Caco-2 (cell line): ENCODE data around the gene VASH1. TPM values are rescaled to one million over a fixed set of nuclear protein-coding genes. Genes with fewer than 3 reads are reported as not detected.
A peak's percentile ranks its signal among the peaks of the same experiment; 100 is the strongest.

Source experiments
- BruUV-seq: library from RNA; stranded (reverse); fragments of 400-500 nt; replicated peaks from 2 replicates; lab custom pipeline; 2021; lab: Mats Ljungman, UMichigan
- CTCF ChIA-PET: fragments of 300-600 bp; sonication (Branson Sonifier 250); formaldehyde crosslinking; loops from one replicate; lab custom pipeline; 2022; ENCODE audit warnings: antibody characterized with exemption; lab: Charles Lee
- POLR2A ChIA-PET: fragments of 300-600 bp; sonication (Branson Sonifier 250); formaldehyde crosslinking; loops from one replicate; lab custom pipeline; 2022; ENCODE audit warnings: antibody characterized with exemption; lab: Charles Lee
- DNase-seq, 2 experiments: peaks; one replicate each; pipeline versions ENCODE4 v3.0.0 to v3.0.0-alpha.2; 2020 to 2022
- H3K27me3 ChIP-seq: replicated peaks from 2 replicates; pipeline ENCODE4 v1.6.0; 2011; ENCODE audit warnings: low read length; ENCODE audit not compliant: control insufficient read depth, insufficient read depth
- H3K36me3 ChIP-seq: 2 replicates; pipeline ENCODE4 v1.5.1; 2011; ENCODE audit warnings: low read length; ENCODE audit not compliant: control insufficient read depth, insufficient read depth
- H3K4me1 ChIP-seq: fragments of 250-450 bp; sonication (Bioruptor Pico); 2 replicates; pipeline ENCODE4 v1.5.1; 2020; ENCODE audit warnings: mild to moderate bottlenecking
- H3K4me3 ChIP-seq: 2 replicates; pipeline ENCODE4 v1.5.1; 2011; ENCODE audit warnings: low read depth, mild to moderate bottlenecking, control low read depth, low read length
- H3K9me3 ChIP-seq: fragments of 250-450 bp; sonication (Bioruptor Pico); 2 replicates; pipeline ENCODE4 v1.5.1; 2020; ENCODE audit warnings: mild to moderate bottlenecking, moderate library complexity
- H3K27ac Mint-ChIP-seq: one replicate; pipeline ENCODE4 v1.8.0; 2022; ENCODE audit warnings: mixed read lengths; ENCODE audit not compliant: unreplicated experiment
- H3K27me3 Mint-ChIP-seq: one replicate; pipeline ENCODE4 v1.8.0; 2022; ENCODE audit warnings: mixed read lengths; ENCODE audit not compliant: insufficient read depth, unreplicated experiment
- H3K36me3 Mint-ChIP-seq: one replicate; pipeline ENCODE4 v1.8.0; 2022; ENCODE audit warnings: mild to moderate bottlenecking, mixed read lengths; ENCODE audit not compliant: insufficient read depth, unreplicated experiment
- H3K4me1 Mint-ChIP-seq: one replicate; pipeline ENCODE4 v1.8.0; 2022; ENCODE audit warnings: low read depth, mixed read lengths; ENCODE audit not compliant: unreplicated experiment
- H3K4me3 Mint-ChIP-seq: one replicate; pipeline ENCODE4 v1.8.0; 2022; ENCODE audit warnings: mild to moderate bottlenecking, moderate library complexity, mixed read lengths; ENCODE audit not compliant: unreplicated experiment
- H3K9me3 Mint-ChIP-seq: one replicate; pipeline ENCODE4 v1.8.0; 2022; ENCODE audit warnings: mixed read lengths; ENCODE audit not compliant: unreplicated experiment
- intact Hi-C: fragments of 100-400 bp; cut with micrococcal nuclease; formaldehyde crosslinking; loops from one replicate; pipeline ENCODE4 v1.10.0; 2022; ENCODE audit not compliant: unreplicated experiment
- total RNA-seq: library from RNA; stranded (reverse); gene quantifications from 2 replicates; pipeline ENCODE4 v1.2.3, GENCODE V29; 2022
- TF ChIP-seq, protein P1 (sequence below), 2 experiments: fragments of 200-600 bp in 1 of 2; IDR thresholded peaks; 1 replicate in 1 of 2; 2 replicates in 1 of 2; pipeline versions ENCODE4 v1.5.1 to v1.8.0; 2011 to 2022; ENCODE audit warnings: antibody characterized with exemption in 1 of 2, control low read depth in 1 of 2, inconsistent platforms in 1 of 2, low read depth in 1 of 2, low read length in 1 of 2, mild to moderate bottlenecking in 1 of 2, moderate library complexity in 1 of 2; ENCODE audit not compliant: insufficient read depth in 1 of 2, severe bottlenecking in 1 of 2, unreplicated experiment in 1 of 2

VASH1 gene
- total RNA-seq, 1 experiment from 2014 or later: 0.18 TPM

DNA sequence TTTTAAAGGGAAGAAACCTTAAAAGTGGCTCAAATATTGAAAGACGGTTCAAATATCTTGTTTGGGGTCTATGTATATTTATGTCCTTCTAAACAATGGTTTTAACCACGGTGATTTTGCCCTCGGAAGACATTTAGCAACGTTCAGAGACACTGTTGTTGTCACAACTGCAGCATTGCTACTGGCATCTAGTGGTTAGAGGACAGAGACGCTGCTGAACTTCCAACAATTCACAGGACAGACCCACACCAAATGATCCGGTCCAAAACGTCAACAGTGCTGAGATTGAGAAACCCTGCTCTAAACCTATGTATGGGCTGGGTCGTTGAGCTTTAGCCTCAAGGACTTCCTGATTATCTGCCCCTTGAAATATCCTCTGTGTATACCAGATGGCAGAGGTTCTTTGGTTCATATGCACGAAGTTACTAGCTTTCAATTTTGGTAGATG is 49.7 kb downstream of the VASH1 start:
- TF ChIP-seq, protein P1, sequence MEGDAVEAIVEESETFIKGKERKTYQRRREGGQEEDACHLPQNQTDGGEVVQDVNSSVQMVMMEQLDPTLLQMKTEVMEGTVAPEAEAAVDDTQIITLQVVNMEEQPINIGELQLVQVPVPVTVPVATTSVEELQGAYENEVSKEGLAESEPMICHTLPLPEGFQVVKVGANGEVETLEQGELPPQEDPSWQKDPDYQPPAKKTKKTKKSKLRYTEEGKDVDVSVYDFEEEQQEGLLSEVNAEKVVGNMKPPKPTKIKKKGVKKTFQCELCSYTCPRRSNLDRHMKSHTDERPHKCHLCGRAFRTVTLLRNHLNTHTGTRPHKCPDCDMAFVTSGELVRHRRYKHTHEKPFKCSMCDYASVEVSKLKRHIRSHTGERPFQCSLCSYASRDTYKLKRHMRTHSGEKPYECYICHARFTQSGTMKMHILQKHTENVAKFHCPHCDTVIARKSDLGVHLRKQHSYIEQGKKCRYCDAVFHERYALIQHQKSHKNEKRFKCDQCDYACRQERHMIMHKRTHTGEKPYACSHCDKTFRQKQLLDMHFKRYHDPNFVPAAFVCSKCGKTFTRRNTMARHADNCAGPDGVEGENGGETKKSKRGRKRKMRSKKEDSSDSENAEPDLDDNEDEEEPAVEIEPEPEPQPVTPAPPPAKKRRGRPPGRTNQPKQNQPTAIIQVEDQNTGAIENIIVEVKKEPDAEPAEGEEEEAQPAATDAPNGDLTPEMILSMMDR (IDR thresholded peaks at IDR 0.05; ENCODE audit: insufficient read depth in 1 of 2, low read depth in 1 of 2, low read length in 1 of 2, severe bottlenecking in 1 of 2, unreplicated experiment in 1 of 2): peak; percentile 20 to 46
- intact Hi-C loops: loop anchor here (1.0 kb wide), 1 partner anchor 101 kb away; no protein-coding TSS in a partner anchor
- Histone ChIP-seq H3K36me3 (peaks cover 6% of the 10 kb centered on the region), H3K4me3 (peak overlapping the region; percentile 81; the same call in 1 of the 2 replicates), H3K4me1 (peaks cover 5% of the 10 kb centered on the region), H3K27me3 (no peaks in the 10 kb centered on the region), H3K9me3 (no peaks in the 10 kb centered on the region)
- Mint-ChIP-seq H3K27ac (peak overlapping the region; percentile 91), H3K27me3 (no peaks in the 10 kb centered on the region), H3K9me3 (no peaks in the 10 kb centered on the region), H3K4me1 (peaks cover 8% of the 10 kb centered on the region), H3K4me3 (peak overlapping the region; percentile 94), H3K36me3 (peaks cover 20% of the 10 kb centered on the region)
- POLR2A ChIA-PET: interaction anchor here (0.5 to 0.6 kb wide), 2 partner anchors 21 to 51 kb away, joined by 3 to 10 read pairs; no protein-coding TSS in a partner anchor
- BruUV-seq: no TSS peak
- peak; percentile 44 to 46 for DNase-seq
- CTCF ChIA-PET: interaction anchor here (0.5 to 1.9 kb wide), 6 partner anchors 26 to 337 kb away, joined by 3 to 9 read pairs (median 4); no protein-coding TSS in a partner anchor

DNA sequence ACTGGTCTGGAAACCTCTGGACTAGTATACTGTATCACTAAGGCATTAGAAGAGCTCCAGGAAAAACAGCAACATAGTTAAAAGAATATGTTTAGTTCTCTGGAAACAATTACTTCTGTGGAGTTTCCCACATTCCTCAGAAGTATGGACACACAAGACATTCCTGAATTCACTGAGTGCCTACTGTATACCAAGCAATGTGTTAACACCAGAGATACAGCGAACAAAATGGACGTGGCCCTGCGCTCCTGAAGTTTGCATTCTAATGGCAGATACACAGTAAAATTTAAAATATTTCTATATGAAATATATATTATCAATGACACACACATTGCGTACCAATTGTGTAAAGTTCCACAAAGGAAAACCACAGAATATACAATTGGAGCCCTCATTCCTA is 50.3 kb downstream of the VASH1 start:
- Mint-ChIP-seq H3K27me3 (no peaks in the 10 kb centered on the region), H3K4me1 (peaks cover 8% of the 10 kb centered on the region), H3K27ac (peak overlapping the region; percentile 91), H3K9me3 (no peaks in the 10 kb centered on the region), H3K36me3 (peaks cover 20% of the 10 kb centered on the region), H3K4me3 (peak overlapping the region; percentile 94)
- peaks cover 6% of the 10 kb centered on the region for H3K36me3 ChIP-seq
- intact Hi-C loops: loop anchor here (1.0 kb wide), 1 partner anchor 101 kb away; no protein-coding TSS in a partner anchor
- H3K27me3 ChIP-seq: no peaks in the 10 kb centered on the region; the same call in 1 of the 2 replicates
- no peak for DNase-seq
- CTCF ChIA-PET: interaction anchor here (0.5 to 1.9 kb wide), 5 partner anchors 34 to 336 kb away, joined by 3 to 9 read pairs (median 5); no protein-coding TSS in a partner anchor
- peak overlapping the region; percentile 81 for H3K4me3 ChIP-seq
- POLR2A ChIA-PET: interaction anchor here (0.5 to 0.6 kb wide), 2 partner anchors 20 to 51 kb away, joined by 3 to 10 read pairs; no protein-coding TSS in a partner anchor
- TF ChIP-seq, protein P1 (IDR thresholded peaks at IDR 0.05; ENCODE audit: insufficient read depth in 1 of 2, low read depth in 1 of 2, low read length in 1 of 2, severe bottlenecking in 1 of 2, unreplicated experiment in 1 of 2): no peak
- H3K4me1 ChIP-seq: peaks cover 5% of the 10 kb centered on the region
- BruUV-seq: no TSS peak
- H3K9me3 ChIP-seq: no peaks in the 10 kb centered on the region

DNA sequence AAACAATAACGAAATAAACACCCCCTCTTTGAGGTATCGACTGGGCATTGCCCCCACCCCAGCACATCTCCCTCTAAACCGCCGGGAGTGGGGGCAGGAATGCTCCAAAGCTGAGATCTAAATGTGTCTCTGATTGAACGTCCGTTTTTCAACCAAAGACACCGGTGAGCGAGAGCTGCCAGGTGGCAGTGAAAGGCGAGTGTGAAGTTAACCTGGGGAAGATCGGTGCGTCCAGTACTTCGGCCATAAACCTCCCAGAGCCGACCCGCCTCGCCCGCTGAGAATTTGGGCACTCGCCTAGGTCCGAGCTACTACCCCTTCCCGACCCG is 50.8 kb downstream of the VASH1 start:
- intact Hi-C loops: no loop called here
- H3K9me3 ChIP-seq: no peaks in the 10 kb centered on the region
- POLR2A ChIA-PET: interaction anchor here (1.4 kb wide), 1 partner anchor 27 kb away, joined by 4 read pairs; no protein-coding TSS in a partner anchor
- H3K27ac Mint-ChIP-seq: peak overlapping the region; percentile 91
- H3K4me3 ChIP-seq: peak overlapping the region; percentile 81
- peaks cover 5% of the 10 kb centered on the region for H3K4me1 ChIP-seq
- no peak for DNase-seq
- peaks cover 16% of the 10 kb centered on the region for H3K36me3 Mint-ChIP-seq
- H3K27me3 ChIP-seq: no peaks in the 10 kb centered on the region; the same call in 1 of the 2 replicates
- no peaks in the 10 kb centered on the region for H3K9me3 Mint-ChIP-seq
- H3K36me3 ChIP-seq: peaks cover 6% of the 10 kb centered on the region
- TSS peak; percentile 43 for BruUV-seq
- no peaks in the 10 kb centered on the region for H3K27me3 Mint-ChIP-seq
- TF ChIP-seq, protein P1 (IDR thresholded peaks at IDR 0.05; ENCODE audit: insufficient read depth in 1 of 2, low read depth in 1 of 2, low read length in 1 of 2, severe bottlenecking in 1 of 2, unreplicated experiment in 1 of 2): no peak
- H3K4me1 Mint-ChIP-seq: peaks cover 8% of the 10 kb centered on the region
- peak overlapping the region; percentile 94 for H3K4me3 Mint-ChIP-seq
- CTCF ChIA-PET: interaction anchor here (1.3 to 2.1 kb wide), 2 partner anchors 27 to 52 kb away, joined by 5 to 9 read pairs; no protein-coding TSS in a partner anchor
